ENCODE data around the gene ZNF334.

DNA sequence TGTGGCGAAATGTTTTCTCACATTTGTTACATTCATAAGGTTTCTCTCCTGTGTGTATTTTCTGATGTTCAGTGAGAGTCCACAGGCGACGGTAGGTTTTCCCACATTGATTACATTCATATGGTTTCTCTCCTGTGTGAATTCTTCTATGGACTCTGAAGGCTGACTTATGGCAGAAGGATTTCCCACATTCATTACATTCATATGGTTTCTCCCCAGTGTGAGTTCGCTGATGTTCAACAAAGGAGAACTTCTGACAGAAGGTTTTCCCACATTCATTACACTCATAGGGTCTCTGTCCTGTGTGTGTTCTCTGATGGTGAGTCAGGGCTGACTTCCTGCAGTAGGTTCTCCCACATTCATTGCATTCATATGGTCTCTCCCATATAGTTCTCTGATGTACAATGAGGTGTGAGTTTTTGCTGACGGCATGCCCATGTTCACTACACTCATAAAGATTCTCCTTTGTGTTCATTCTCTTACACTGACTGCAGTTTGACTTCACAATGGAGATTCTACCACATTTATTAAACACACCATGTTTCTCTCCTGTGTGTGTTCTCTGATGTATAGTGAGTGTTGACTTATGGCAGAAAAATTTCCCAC lies 11.9 kb downstream of the ZNF334 start:
- TF ChIP-seq, protein P1, sequence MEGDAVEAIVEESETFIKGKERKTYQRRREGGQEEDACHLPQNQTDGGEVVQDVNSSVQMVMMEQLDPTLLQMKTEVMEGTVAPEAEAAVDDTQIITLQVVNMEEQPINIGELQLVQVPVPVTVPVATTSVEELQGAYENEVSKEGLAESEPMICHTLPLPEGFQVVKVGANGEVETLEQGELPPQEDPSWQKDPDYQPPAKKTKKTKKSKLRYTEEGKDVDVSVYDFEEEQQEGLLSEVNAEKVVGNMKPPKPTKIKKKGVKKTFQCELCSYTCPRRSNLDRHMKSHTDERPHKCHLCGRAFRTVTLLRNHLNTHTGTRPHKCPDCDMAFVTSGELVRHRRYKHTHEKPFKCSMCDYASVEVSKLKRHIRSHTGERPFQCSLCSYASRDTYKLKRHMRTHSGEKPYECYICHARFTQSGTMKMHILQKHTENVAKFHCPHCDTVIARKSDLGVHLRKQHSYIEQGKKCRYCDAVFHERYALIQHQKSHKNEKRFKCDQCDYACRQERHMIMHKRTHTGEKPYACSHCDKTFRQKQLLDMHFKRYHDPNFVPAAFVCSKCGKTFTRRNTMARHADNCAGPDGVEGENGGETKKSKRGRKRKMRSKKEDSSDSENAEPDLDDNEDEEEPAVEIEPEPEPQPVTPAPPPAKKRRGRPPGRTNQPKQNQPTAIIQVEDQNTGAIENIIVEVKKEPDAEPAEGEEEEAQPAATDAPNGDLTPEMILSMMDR (IDR thresholded peaks at IDR 0.05) = no peak
- TF ChIP-seq ZFX (IDR thresholded peaks at IDR 0.05; ENCODE audit: borderline replicate concordance) = no peak

Measured in 22Rv1 (cell line).